ENCODE data around the gene CLCN1.

- TF ChIP-seq CREB1 (IDR thresholded peaks at IDR 0.05; ENCODE audit: low read depth): no peak
- no peak for TF ChIP-seq CHD4 (IDR thresholded peaks at IDR 0.05)
- TF ChIP-seq, protein P1, sequence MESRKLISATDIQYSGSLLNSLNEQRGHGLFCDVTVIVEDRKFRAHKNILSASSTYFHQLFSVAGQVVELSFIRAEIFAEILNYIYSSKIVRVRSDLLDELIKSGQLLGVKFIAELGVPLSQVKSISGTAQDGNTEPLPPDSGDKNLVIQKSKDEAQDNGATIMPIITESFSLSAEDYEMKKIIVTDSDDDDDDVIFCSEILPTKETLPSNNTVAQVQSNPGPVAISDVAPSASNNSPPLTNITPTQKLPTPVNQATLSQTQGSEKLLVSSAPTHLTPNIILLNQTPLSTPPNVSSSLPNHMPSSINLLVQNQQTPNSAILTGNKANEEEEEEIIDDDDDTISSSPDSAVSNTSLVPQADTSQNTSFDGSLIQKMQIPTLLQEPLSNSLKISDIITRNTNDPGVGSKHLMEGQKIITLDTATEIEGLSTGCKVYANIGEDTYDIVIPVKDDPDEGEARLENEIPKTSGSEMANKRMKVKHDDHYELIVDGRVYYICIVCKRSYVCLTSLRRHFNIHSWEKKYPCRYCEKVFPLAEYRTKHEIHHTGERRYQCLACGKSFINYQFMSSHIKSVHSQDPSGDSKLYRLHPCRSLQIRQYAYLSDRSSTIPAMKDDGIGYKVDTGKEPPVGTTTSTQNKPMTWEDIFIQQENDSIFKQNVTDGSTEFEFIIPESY (IDR thresholded peaks at IDR 0.05): no peak
- TF ChIP-seq, protein P2, sequence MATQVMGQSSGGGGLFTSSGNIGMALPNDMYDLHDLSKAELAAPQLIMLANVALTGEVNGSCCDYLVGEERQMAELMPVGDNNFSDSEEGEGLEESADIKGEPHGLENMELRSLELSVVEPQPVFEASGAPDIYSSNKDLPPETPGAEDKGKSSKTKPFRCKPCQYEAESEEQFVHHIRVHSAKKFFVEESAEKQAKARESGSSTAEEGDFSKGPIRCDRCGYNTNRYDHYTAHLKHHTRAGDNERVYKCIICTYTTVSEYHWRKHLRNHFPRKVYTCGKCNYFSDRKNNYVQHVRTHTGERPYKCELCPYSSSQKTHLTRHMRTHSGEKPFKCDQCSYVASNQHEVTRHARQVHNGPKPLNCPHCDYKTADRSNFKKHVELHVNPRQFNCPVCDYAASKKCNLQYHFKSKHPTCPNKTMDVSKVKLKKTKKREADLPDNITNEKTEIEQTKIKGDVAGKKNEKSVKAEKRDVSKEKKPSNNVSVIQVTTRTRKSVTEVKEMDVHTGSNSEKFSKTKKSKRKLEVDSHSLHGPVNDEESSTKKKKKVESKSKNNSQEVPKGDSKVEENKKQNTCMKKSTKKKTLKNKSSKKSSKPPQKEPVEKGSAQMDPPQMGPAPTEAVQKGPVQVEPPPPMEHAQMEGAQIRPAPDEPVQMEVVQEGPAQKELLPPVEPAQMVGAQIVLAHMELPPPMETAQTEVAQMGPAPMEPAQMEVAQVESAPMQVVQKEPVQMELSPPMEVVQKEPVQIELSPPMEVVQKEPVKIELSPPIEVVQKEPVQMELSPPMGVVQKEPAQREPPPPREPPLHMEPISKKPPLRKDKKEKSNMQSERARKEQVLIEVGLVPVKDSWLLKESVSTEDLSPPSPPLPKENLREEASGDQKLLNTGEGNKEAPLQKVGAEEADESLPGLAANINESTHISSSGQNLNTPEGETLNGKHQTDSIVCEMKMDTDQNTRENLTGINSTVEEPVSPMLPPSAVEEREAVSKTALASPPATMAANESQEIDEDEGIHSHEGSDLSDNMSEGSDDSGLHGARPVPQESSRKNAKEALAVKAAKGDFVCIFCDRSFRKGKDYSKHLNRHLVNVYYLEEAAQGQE (IDR thresholded peaks at IDR 0.05; ENCODE audit: low read depth, low read length): no peak
- TF ChIP-seq CTCF (IDR thresholded peaks at IDR 0.05 in 2 of 3, conservative IDR thresholded peaks at IDR 0.05 in 1 of 3; ENCODE audit: control insufficient read depth in 2 of 3, extremely low read depth in 1 of 3, insufficient read depth in 1 of 3, low read depth in 3 of 3, low read length in 3 of 3): no peak
Observed at GRCh38 chr7:143346018-143346417, 30.1 kb downstream of the CLCN1 start.
